Astrocyte (in vitro differentiated cells and primary cell): ENCODE data around the gene SPACA7. TPM values are rescaled to one million over a fixed set of nuclear protein-coding genes. Genes with fewer than 3 reads are reported as not detected.

Experiments
- DNase-seq: peaks from one replicate; pipeline ENCODE4 v3.0.0-alpha.2; 2010; ENCODE audit warnings: low read depth
- FAIRE-seq: peaks from 2 replicates; lab custom pipeline; 2011; peaks lifted over from hg19 to GRCh38; lab: Jason Lieb, UNC
- H2AFZ ChIP-seq: 2 replicates; pipeline ENCODE4 v1.6.0; 2012; ENCODE audit warnings: low read depth, low read length, inconsistent platforms
- H3K27ac ChIP-seq: 2 replicates; pipeline ENCODE4 v1.5.1; 2011; ENCODE audit warnings: low read depth, low read length, inconsistent platforms
- H3K27me3 ChIP-seq: 2 replicates; pipeline ENCODE4 v1.6.0; 2011; ENCODE audit warnings: low read length, inconsistent platforms; ENCODE audit not compliant: insufficient read depth
- H3K36me3 ChIP-seq: 2 replicates; pipeline ENCODE4 v1.5.1; 2011; ENCODE audit warnings: low read length, inconsistent platforms; ENCODE audit not compliant: insufficient read depth
- H3K4me1 ChIP-seq: 2 replicates; pipeline ENCODE4 v1.5.1; 2011; ENCODE audit warnings: low read length, inconsistent platforms; ENCODE audit not compliant: insufficient read depth
- H3K4me2 ChIP-seq: 2 replicates; pipeline ENCODE4 v1.6.0; 2012; ENCODE audit warnings: low read length, inconsistent platforms
- H3K4me3 ChIP-seq: 2 replicates; pipeline ENCODE4 v1.5.1; 2011; ENCODE audit warnings: low read depth, mild to moderate bottlenecking, low read length, inconsistent platforms; ENCODE audit not compliant: insufficient read depth
- H3K79me2 ChIP-seq: 2 replicates; pipeline ENCODE4 v1.6.0; 2012; ENCODE audit warnings: mild to moderate bottlenecking, low read length, inconsistent platforms; ENCODE audit not compliant: insufficient read depth
- H3K9ac ChIP-seq: 2 replicates; pipeline ENCODE4 v1.6.0; 2012; ENCODE audit warnings: mild to moderate bottlenecking, low read length, inconsistent platforms
- H3K9me3 ChIP-seq: 2 replicates; pipeline ENCODE4 v1.5.1; 2012; ENCODE audit warnings: low read depth, mild to moderate bottlenecking, low read length, inconsistent platforms; ENCODE audit not compliant: insufficient read depth
- H4K20me1 ChIP-seq: 2 replicates; pipeline ENCODE4 v1.6.0; 2012; ENCODE audit warnings: low read length, inconsistent platforms; ENCODE audit not compliant: insufficient read depth
- H3K27ac Mint-ChIP-seq: one replicate; pipeline ENCODE4 v1.8.0; 2021; ENCODE audit warnings: mild to moderate bottlenecking, mixed read lengths; ENCODE audit not compliant: unreplicated experiment
- H3K27me3 Mint-ChIP-seq: one replicate; pipeline ENCODE4 v1.8.0; 2021; ENCODE audit warnings: low read depth, mixed read lengths; ENCODE audit not compliant: unreplicated experiment
- H3K36me3 Mint-ChIP-seq: one replicate; pipeline ENCODE4 v1.8.0; 2021; ENCODE audit warnings: low read depth, mixed read lengths; ENCODE audit not compliant: unreplicated experiment
- H3K4me1 Mint-ChIP-seq: one replicate; pipeline ENCODE4 v1.8.0; 2021; ENCODE audit warnings: low read depth, mixed read lengths; ENCODE audit not compliant: unreplicated experiment
- H3K4me3 Mint-ChIP-seq: one replicate; pipeline ENCODE4 v1.8.0; 2021; ENCODE audit warnings: mild to moderate bottlenecking, moderate library complexity, mixed read lengths; ENCODE audit not compliant: unreplicated experiment
- H3K9me3 Mint-ChIP-seq: one replicate; pipeline ENCODE4 v1.8.0; 2021; ENCODE audit warnings: mild to moderate bottlenecking, mixed read lengths; ENCODE audit not compliant: unreplicated experiment
- EZH2 ChIP-seq: IDR thresholded peaks from 2 replicates; pipeline ENCODE4 v1.6.1; 2012; ENCODE audit warnings: mild to moderate bottlenecking, low read length, inconsistent platforms; ENCODE audit not compliant: insufficient read depth
- total RNA-seq: library from RNA; stranded (reverse); gene quantifications from 2 replicates; pipeline ENCODE4 v1.2.1, GENCODE V29; 2021
- TF ChIP-seq, protein P1 (sequence below): IDR thresholded peaks from 2 replicates; pipeline ENCODE4 v1.5.1; 2011; ENCODE audit warnings: low read depth, mild to moderate bottlenecking, inconsistent platforms, low read length, moderate library complexity; ENCODE audit not compliant: insufficient read depth

Gene SPACA7
- total RNA-seq, 1 donor from 2014 or later: not detected

DNA sequence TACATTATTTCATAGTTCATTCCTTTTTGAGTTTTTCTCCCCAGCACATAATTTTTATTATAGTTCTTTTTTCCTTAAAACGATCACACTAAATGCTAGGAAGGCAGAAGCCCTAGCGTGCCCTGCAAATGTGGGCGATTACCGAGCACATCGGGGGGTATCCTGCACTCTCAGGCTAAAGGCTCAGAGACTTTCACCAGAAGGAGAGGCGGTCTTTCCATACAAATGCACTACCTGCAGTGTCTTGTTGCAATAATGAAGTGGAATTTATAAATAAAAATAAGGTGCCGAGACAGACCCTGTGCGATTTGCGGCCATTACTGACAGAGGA lies 29.3 kb upstream of the SPACA7 start:
- Mint-ChIP-seq H3K4me1 (peaks cover 2% of the 10 kb centered on the region), H3K27me3 (peaks cover 73% of the 10 kb centered on the region), H3K9me3 (peaks cover 4% of the 10 kb centered on the region), H3K27ac (no peak overlapping the region), H3K4me3 (no peak overlapping the region), H3K36me3 (peaks cover 2% of the 10 kb centered on the region)
- Histone ChIP-seq H3K79me2 (no peaks in the 10 kb centered on the region), H3K27me3 (no peaks in the 10 kb centered on the region), H3K36me3 (no peaks in the 10 kb centered on the region), H2AFZ (no peak overlapping the region), H3K4me1 (no peaks in the 10 kb centered on the region), H3K27ac (no peak overlapping the region), H3K4me3 (no peak overlapping the region), H4K20me1 (no peaks in the 10 kb centered on the region), H3K4me2 (no peak overlapping the region), H3K9me3 (peaks cover 5% of the 10 kb centered on the region), H3K9ac (no peak overlapping the region)
- FAIRE-seq (no peak), DNase-seq (no peak)
- TF ChIP-seq EZH2: no peak
- TF ChIP-seq, protein P1, sequence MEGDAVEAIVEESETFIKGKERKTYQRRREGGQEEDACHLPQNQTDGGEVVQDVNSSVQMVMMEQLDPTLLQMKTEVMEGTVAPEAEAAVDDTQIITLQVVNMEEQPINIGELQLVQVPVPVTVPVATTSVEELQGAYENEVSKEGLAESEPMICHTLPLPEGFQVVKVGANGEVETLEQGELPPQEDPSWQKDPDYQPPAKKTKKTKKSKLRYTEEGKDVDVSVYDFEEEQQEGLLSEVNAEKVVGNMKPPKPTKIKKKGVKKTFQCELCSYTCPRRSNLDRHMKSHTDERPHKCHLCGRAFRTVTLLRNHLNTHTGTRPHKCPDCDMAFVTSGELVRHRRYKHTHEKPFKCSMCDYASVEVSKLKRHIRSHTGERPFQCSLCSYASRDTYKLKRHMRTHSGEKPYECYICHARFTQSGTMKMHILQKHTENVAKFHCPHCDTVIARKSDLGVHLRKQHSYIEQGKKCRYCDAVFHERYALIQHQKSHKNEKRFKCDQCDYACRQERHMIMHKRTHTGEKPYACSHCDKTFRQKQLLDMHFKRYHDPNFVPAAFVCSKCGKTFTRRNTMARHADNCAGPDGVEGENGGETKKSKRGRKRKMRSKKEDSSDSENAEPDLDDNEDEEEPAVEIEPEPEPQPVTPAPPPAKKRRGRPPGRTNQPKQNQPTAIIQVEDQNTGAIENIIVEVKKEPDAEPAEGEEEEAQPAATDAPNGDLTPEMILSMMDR: no peak

DNA sequence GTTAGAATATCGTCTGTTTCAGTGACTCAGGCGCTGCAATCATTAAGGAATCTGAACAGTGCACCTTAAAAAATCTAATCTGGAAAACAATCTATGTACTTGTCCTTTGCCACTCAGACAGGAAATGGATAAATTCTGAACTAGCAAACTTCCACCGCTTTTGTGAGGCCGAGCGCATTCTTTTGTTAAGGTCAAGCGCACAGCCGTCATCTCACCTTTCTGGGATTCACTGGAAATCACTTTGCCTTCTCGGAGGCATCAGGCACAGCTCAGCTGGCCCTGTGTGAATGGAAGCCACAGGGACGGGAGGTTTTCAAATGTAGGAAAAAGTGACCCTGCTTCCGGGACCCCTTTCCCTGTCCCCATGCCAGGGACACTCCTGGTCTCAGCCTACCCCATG lies 28.2 kb upstream of the SPACA7 start:
- Mint-ChIP-seq H3K36me3 (peaks cover 2% of the 10 kb centered on the region), H3K27ac (no peak overlapping the region), H3K4me1 (peaks cover 2% of the 10 kb centered on the region), H3K9me3 (peaks cover 4% of the 10 kb centered on the region), H3K27me3 (peaks cover 73% of the 10 kb centered on the region), H3K4me3 (no peak overlapping the region)
- Histone ChIP-seq H3K9me3 (peaks cover 5% of the 10 kb centered on the region), H3K79me2 (no peaks in the 10 kb centered on the region), H3K9ac (no peak overlapping the region), H3K27me3 (no peaks in the 10 kb centered on the region), H2AFZ (no peak overlapping the region), H3K4me3 (no peak overlapping the region), H3K4me2 (no peak overlapping the region), H3K4me1 (no peaks in the 10 kb centered on the region), H4K20me1 (no peaks in the 10 kb centered on the region), H3K36me3 (no peaks in the 10 kb centered on the region), H3K27ac (no peak overlapping the region)
- TF ChIP-seq EZH2: no peak
- TF ChIP-seq, protein P1: no peak
- FAIRE-seq: no peak
- DNase-seq: no peak

DNA sequence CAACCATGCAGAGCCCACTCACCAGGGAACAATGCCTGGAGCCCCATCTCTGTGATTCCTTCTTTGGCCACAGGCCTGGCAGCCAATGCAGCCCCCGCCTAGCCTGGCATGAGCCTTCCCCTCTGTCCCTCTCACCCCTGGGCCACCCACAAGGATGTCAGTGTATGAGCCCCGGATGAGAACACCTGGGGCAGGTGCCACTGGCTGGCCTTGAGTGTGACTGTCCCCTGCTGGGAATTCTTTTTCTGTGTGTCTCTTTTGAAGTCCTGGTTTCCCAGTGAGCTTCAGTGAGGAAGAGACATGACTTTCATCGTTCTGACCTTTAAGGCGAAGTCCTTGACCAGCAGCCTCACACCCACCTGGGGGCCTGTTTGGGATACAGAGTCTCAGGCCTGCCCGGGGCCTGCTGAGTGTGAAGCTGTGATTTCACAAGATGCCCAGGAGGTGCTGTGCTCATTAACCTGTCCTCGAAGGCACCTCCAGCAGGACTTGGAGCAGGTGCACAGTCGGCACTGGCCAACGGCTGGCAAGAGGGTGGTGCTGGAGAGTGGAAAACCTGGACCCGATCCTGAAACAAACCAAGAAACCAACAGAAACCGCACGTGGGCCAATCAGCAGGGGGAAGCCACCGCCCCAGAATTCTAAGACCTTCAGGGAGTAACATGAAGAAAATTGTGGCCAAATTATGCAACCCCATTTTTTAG lies 27.4 kb upstream of the SPACA7 start:
- Histone ChIP-seq H3K4me1 (no peaks in the 10 kb centered on the region), H3K4me2 (no peak overlapping the region), H3K27ac (no peak overlapping the region), H4K20me1 (no peaks in the 10 kb centered on the region), H3K9ac (no peak overlapping the region), H3K36me3 (no peaks in the 10 kb centered on the region), H3K4me3 (no peak overlapping the region), H3K9me3 (peaks cover 5% of the 10 kb centered on the region), H2AFZ (no peak overlapping the region), H3K79me2 (no peaks in the 10 kb centered on the region), H3K27me3 (no peaks in the 10 kb centered on the region)
- H3K36me3 Mint-ChIP-seq: peaks cover 2% of the 10 kb centered on the region
- H3K4me1 Mint-ChIP-seq: peaks cover 2% of the 10 kb centered on the region
- no peak overlapping the region for H3K4me3 Mint-ChIP-seq
- peaks cover 76% of the 10 kb centered on the region for H3K27me3 Mint-ChIP-seq
- DNase-seq (no peak), FAIRE-seq (no peak)
- H3K9me3 Mint-ChIP-seq: peaks cover 4% of the 10 kb centered on the region
- no peak for TF ChIP-seq EZH2
- TF ChIP-seq, protein P1: no peak
- H3K27ac Mint-ChIP-seq: peak overlapping the region; percentile 38
